ENCODE results near the gene ODC1.

Gene ODC1

GRCh38 chr2:10414591-10414990 is 33.5 kb downstream of the ODC1 start:
- no peak for DNase-seq (ENCODE audit: low read depth)

- DNase-seq (ENCODE audit: low read depth), result no peak
These were observed 34.1 kb downstream of the ODC1 start for GRCh38 chr2:10413991-10414451.

GRCh38 chr2:10413503-10413902 is 34.6 kb downstream of the ODC1 start:
- DNase-seq (ENCODE audit: low read depth), result no peak

- no peak for DNase-seq (ENCODE audit: low read depth)
These were observed 35.7 kb downstream of the ODC1 start for GRCh38 chr2:10412380-10412779.

- DNase-seq (ENCODE audit: low read depth), result no peak
These were observed 36.6 kb downstream of the ODC1 start for GRCh38 chr2:10411557-10411956.

- no peak for DNase-seq (ENCODE audit: low read depth)
These were observed 37.2 kb downstream of the ODC1 start for GRCh38 chr2:10410823-10411437.

GRCh38 chr2:10410001-10410822 is 37.9 kb downstream of the ODC1 start:
- DNase-seq (ENCODE audit: low read depth), result no peak

- peak; percentile 46 for DNase-seq (ENCODE audit: low read depth)
These were observed 39.2 kb downstream of the ODC1 start for GRCh38 chr2:10408649-10409579.

- peak; percentile 67 for DNase-seq (ENCODE audit: low read depth)
These were observed 40.1 kb downstream of the ODC1 start for GRCh38 chr2:10407841-10408648.

GRCh38 chr2:10407432-10407831 is 40.7 kb downstream of the ODC1 start:
- DNase-seq (ENCODE audit: low read depth), result no peak

GRCh38 chr2:10406491-10407188 is 41.5 kb downstream of the ODC1 start:
- no peak for DNase-seq (ENCODE audit: low read depth)

- DNase-seq (ENCODE audit: low read depth), result no peak
These were observed 42.1 kb downstream of the ODC1 start for GRCh38 chr2:10406016-10406415.

GRCh38 chr2:10405448-10405847 is 42.7 kb downstream of the ODC1 start:
- peak; percentile 84 for DNase-seq (ENCODE audit: low read depth)

GRCh38 chr2:10404324-10405143 is 43.6 kb downstream of the ODC1 start:
- DNase-seq (ENCODE audit: low read depth), result no peak

GRCh38 chr2:10402653-10403215 is 45.4 kb downstream of the ODC1 start:
- no peak for DNase-seq (ENCODE audit: low read depth)

GRCh38 chr2:10402062-10402585 is 46.0 kb downstream of the ODC1 start:
- DNase-seq (ENCODE audit: low read depth), result no peak

GRCh38 chr2:10400978-10401951 is 46.9 kb downstream of the ODC1 start:
- no peak for DNase-seq (ENCODE audit: low read depth)

GRCh38 chr2:10400568-10400977 is 47.6 kb downstream of the ODC1 start:
- no peak for DNase-seq (ENCODE audit: low read depth)
